Liver (tissue), 9 donors: Measurements from ENCODE around the gene TTC3. TPM values are rescaled to one million over a fixed set of nuclear protein-coding genes. Genes with fewer than 3 reads are reported as not detected.

ENCODE experiments used
- DNase-seq: peaks from one replicate; pipeline ENCODE4 v3.0.0-alpha.2; 2017; ENCODE audit warnings: low spot score
- H3K27ac ChIP-seq, 2 donors: one replicate each; pipeline ENCODE4 v1.7.0; 2013; ENCODE audit warnings: inconsistent platforms in 2 of 2, low read length in 2 of 2, control low read depth in 1 of 2, low read depth in 1 of 2, mild to moderate bottlenecking in 1 of 2
- H3K27me3 ChIP-seq, 4 donors: one replicate each; pipeline versions ENCODE4 v1.6.1 to v1.7.0; 2013; ENCODE audit warnings: low read length in 3 of 4, inconsistent platforms in 1 of 4, mild to moderate bottlenecking in 1 of 4, moderate library complexity in 1 of 4; ENCODE audit not compliant: control insufficient read depth in 4 of 4, insufficient read depth in 4 of 4
- H3K36me3 ChIP-seq, 4 donors: one replicate each; pipeline versions ENCODE4 v1.6.1 to v1.7.0; 2013; ENCODE audit warnings: low read length in 3 of 4, mild to moderate bottlenecking in 3 of 4, low read depth in 1 of 4, moderate library complexity in 1 of 4; ENCODE audit not compliant: control insufficient read depth in 4 of 4, insufficient read depth in 3 of 4
- H3K4me1 ChIP-seq, 4 donors: one replicate each; pipeline versions ENCODE4 v1.6.1 to v1.7.0; 2013; ENCODE audit warnings: low read length in 3 of 4, mild to moderate bottlenecking in 3 of 4, moderate library complexity in 1 of 4; ENCODE audit not compliant: control insufficient read depth in 4 of 4, insufficient read depth in 4 of 4
- H3K4me3 ChIP-seq, 3 donors: one replicate each; pipeline versions ENCODE4 v1.6.1 to v1.7.0; 2013; ENCODE audit warnings: low read length in 3 of 3, control low read depth in 1 of 3, low read depth in 1 of 3, mild to moderate bottlenecking in 1 of 3
- H3K9ac ChIP-seq, 2 donors: one replicate each; pipeline ENCODE4 v1.7.0; 2013; ENCODE audit warnings: low read length in 2 of 2, mild to moderate bottlenecking in 2 of 2, moderate library complexity in 2 of 2, control low read depth in 1 of 2, low read depth in 1 of 2
- H3K9me3 ChIP-seq, 4 donors: one replicate each; pipeline versions ENCODE4 v1.6.1 to v1.7.0; 2013; ENCODE audit warnings: low read length in 3 of 4; ENCODE audit not compliant: control insufficient read depth in 4 of 4
- ATF3 ChIP-seq: IDR thresholded peaks from 2 replicates; pipeline ENCODE4 v1.6.1; 2016; ENCODE audit warnings: antibody characterized with exemption
- CTCF ChIP-seq: fragments of 150-350 bp; IDR thresholded peaks from 2 replicates; pipeline ENCODE4 v1.5.1; 2017; ENCODE audit warnings: improper control_type of control experiment, low read depth, low read length; ENCODE audit not compliant: missing input control
- EGR1 ChIP-seq, 2 donors: IDR thresholded peaks; 2 replicates each; pipeline ENCODE4 v1.6.1; 2016 to 2018; ENCODE audit warnings: antibody characterized with exemption in 2 of 2, low read depth in 2 of 2
- FOXA2 ChIP-seq: IDR thresholded peaks from 2 replicates; pipeline ENCODE4 v1.6.1; 2016; ENCODE audit warnings: antibody characterized with exemption
- GABPA ChIP-seq, 2 donors: IDR thresholded peaks in 1 of 2; conservative IDR thresholded peaks in 1 of 2; 2 replicates each; pipeline ENCODE4 v1.6.1; 2016; ENCODE audit warnings: antibody characterized with exemption in 2 of 2, mild to moderate bottlenecking in 1 of 2, moderate library complexity in 1 of 2
- HNF4A ChIP-seq, 2 donors: conservative IDR thresholded peaks; 2 replicates each; pipeline ENCODE4 v1.6.1; 2016; ENCODE audit warnings: antibody characterized with exemption in 2 of 2, mild to moderate bottlenecking in 2 of 2
- HNF4G ChIP-seq: IDR thresholded peaks from 2 replicates; pipeline ENCODE4 v1.6.1; 2016; ENCODE audit warnings: antibody characterized with exemption
- JUND ChIP-seq, 2 donors: IDR thresholded peaks; 2 replicates each; pipeline ENCODE4 v1.6.1; 2016; ENCODE audit warnings: antibody characterized with exemption in 2 of 2
- MAX ChIP-seq: IDR thresholded peaks from 2 replicates; pipeline ENCODE4 v1.6.1; 2016; ENCODE audit warnings: antibody characterized with exemption
- NR2F2 ChIP-seq: IDR thresholded peaks from 2 replicates; pipeline ENCODE4 v1.6.1; 2016; ENCODE audit warnings: antibody characterized with exemption
- RAD21 ChIP-seq, 2 donors: IDR thresholded peaks; 2 replicates each; pipeline ENCODE4 v1.6.1; 2016; ENCODE audit warnings: antibody characterized with exemption in 2 of 2, mild to moderate bottlenecking in 2 of 2
- REST ChIP-seq: IDR thresholded peaks from 2 replicates; pipeline ENCODE4 v1.6.1; 2016; ENCODE audit warnings: antibody characterized with exemption, mild to moderate bottlenecking
- RXRA ChIP-seq, 2 donors: IDR thresholded peaks; 2 replicates each; pipeline ENCODE4 v1.6.1; 2017 to 2018; ENCODE audit warnings: antibody characterized with exemption in 2 of 2, mild to moderate bottlenecking in 1 of 2
- SP1 ChIP-seq: IDR thresholded peaks from 2 replicates; pipeline ENCODE4 v1.6.1; 2018; ENCODE audit warnings: antibody characterized with exemption, mild to moderate bottlenecking
- TAF1 ChIP-seq: conservative IDR thresholded peaks from 2 replicates; pipeline ENCODE4 v1.6.1; 2016; ENCODE audit warnings: antibody characterized with exemption, mild to moderate bottlenecking
- ZBTB33 ChIP-seq: IDR thresholded peaks from 2 replicates; pipeline ENCODE4 v1.6.1; 2016; ENCODE audit warnings: antibody characterized with exemption
- WGBS: extraction: QIAGEN DNeasy Blood & Tissue Kit; methylation state at CpG from one replicate; pipeline ENCODE4 v1.1.7; 2013; 5-methylcytosine and 5-hydroxymethylcytosine counted together
- polyA plus RNA-seq, 2 donors: library from polyadenylated mRNA; stranded (reverse) in 1 of 2; unstranded in 1 of 2; fragments of 200-250 nt in 1 of 2; fragments of >200 nt in 1 of 2; fragmentation: Nextera tagmentation in 1 of 2; extraction: Ambion mirVana in 1 of 2; gene quantifications; one replicate each; pipeline versions ENCODE4 v1.2.1 to v1.2.3, GENCODE V29; 2013 to 2015
- total RNA-seq, 2 donors: library from RNA; depleted of rRNA; stranded (reverse); fragments of >200 nt; gene quantifications; one replicate each; pipeline ENCODE4 v1.2.3, GENCODE V29; 2014
- donor health status: healthy.
- donor health status: healthy.
- donor health status: healthy.
- donor health status: healthy.
- donor health status: healthy.

TTC3 gene
- total and polyA plus RNA-seq, 4 donors, result 27.2 to 96.1 (median 57.2) TPM

GRCh38 chr21:37231249-37231645 is 158.2 kb downstream of the TTC3 start:
- no peak for DNase-seq
- no peak overlapping the region for H3K9ac ChIP-seq
- peaks cover 3 to 42% (median 26%) of the 10 kb centered on the region in 4 donors for H3K36me3 ChIP-seq
- WGBS, result 92% methylated on average over 12 of the region's 12 CpGs
- no peak overlapping the region for H3K27ac ChIP-seq
- TF ChIP-seq GABPA (IDR thresholded peaks at IDR 0.05 in 1 of 2, conservative IDR thresholded peaks at IDR 0.05 in 1 of 2), result no peak
- no peak for TF ChIP-seq FOXA2
- TF ChIP-seq ZBTB33, result no peak
- no peak for TF ChIP-seq ATF3
- no peak for TF ChIP-seq RXRA (IDR thresholded peaks at IDR 0.05)
- no peak for TF ChIP-seq NR2F2
- no peak for TF ChIP-seq HNF4A (conservative IDR thresholded peaks at IDR 0.05)
- no peak for TF ChIP-seq JUND (IDR thresholded peaks at IDR 0.05)
- TF ChIP-seq CTCF, result no peak
- TF ChIP-seq REST, result no peak
- no peak for TF ChIP-seq TAF1
- no peak for TF ChIP-seq HNF4G
- no peak for TF ChIP-seq SP1
- no peak for TF ChIP-seq RAD21 (IDR thresholded peaks at IDR 0.05)
- H3K4me3 ChIP-seq, result no peak overlapping the region
- no peaks in the 10 kb centered on the region for H3K27me3 ChIP-seq
- no peaks in the 10 kb centered on the region for H3K9me3 ChIP-seq
- H3K4me1 ChIP-seq, result no peaks in the 10 kb centered on the region

- WGBS, result 97% methylated on average over 16 of the region's 16 CpGs
- H3K27me3 ChIP-seq, result no peaks in the 10 kb centered on the region
- no peak overlapping the region for H3K4me3 ChIP-seq
- no peaks in the 10 kb centered on the region for H3K4me1 ChIP-seq
- H3K36me3 ChIP-seq, result peaks cover 3 to 38% (median 24%) of the 10 kb centered on the region in 4 donors
- no peak overlapping the region for H3K9ac ChIP-seq
- no peak overlapping the region for H3K27ac ChIP-seq
- no peaks in the 10 kb centered on the region for H3K9me3 ChIP-seq
- no peak for DNase-seq
- no peak for TF ChIP-seq ZBTB33
- no peak for TF ChIP-seq MAX
- no peak for TF ChIP-seq JUND (IDR thresholded peaks at IDR 0.05)
- no peak for TF ChIP-seq HNF4G
- TF ChIP-seq REST, result no peak
- no peak for TF ChIP-seq HNF4A (conservative IDR thresholded peaks at IDR 0.05)
- TF ChIP-seq EGR1 (IDR thresholded peaks at IDR 0.05; ENCODE audit: low read depth in 2 of 2), result no peak
- TF ChIP-seq TAF1, result no peak
- no peak for TF ChIP-seq ATF3
- no peak for TF ChIP-seq RAD21 (IDR thresholded peaks at IDR 0.05)
- TF ChIP-seq NR2F2, result no peak
These were observed 158.6 kb downstream of the TTC3 start for GRCh38 chr21:37231671-37232070.
